ENCODE data around the gene ERI3.

Gene ERI3

GRCh38 chr1:44263568-44264450 is 91.2 kb downstream of the ERI3 start:
- no peak for DNase-seq (ENCODE audit: low spot score)
- TF ChIP-seq CTCF (IDR thresholded peaks at IDR 0.05; ENCODE audit: extremely low read depth, missing control alignments): no peak

DNA sequence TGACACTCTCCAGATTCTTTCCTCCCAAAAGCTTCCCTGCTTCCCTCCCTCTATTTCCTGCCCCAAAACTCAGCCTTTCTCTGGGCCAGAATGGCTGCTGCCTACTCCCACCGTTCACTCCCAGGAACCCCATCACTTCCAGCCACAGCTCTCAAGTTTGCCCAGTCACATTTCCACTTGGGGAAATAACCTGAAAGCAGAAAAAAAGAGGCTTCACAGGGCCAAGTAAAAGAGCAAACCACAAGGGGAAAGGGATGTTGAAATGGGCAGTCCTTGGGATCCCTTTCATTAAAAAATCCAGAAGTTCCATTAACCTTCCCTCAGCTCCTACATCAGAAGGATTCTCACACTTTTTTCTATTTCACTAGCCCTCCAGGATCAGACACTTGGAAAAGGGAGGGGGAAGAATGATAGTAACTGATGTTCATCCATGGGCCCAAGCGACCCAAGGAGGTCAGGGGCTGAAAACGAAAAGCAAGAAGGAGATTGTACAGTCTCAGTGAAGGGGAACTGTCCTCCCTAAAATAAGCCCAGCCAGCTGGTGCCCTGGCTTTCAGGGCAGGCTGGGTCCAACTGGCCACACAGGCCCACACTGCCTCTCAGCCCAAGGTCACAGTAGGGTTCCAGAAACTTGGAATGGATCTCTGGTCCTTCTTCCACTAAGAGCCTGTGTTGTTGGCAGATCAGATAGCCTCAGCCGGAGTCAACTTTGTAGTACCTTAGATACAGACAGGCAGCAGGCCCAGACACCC is 92.1 kb downstream of the ERI3 start:
- TF ChIP-seq CTCF (IDR thresholded peaks at IDR 0.05; ENCODE audit: extremely low read depth, missing control alignments): no peak
- DNase-seq (ENCODE audit: low spot score): no peak

GRCh38 chr1:44262414-44262813 is 92.6 kb downstream of the ERI3 start:
- TF ChIP-seq CTCF (IDR thresholded peaks at IDR 0.05; ENCODE audit: extremely low read depth, missing control alignments): no peak
- DNase-seq (ENCODE audit: low spot score): no peak

DNA sequence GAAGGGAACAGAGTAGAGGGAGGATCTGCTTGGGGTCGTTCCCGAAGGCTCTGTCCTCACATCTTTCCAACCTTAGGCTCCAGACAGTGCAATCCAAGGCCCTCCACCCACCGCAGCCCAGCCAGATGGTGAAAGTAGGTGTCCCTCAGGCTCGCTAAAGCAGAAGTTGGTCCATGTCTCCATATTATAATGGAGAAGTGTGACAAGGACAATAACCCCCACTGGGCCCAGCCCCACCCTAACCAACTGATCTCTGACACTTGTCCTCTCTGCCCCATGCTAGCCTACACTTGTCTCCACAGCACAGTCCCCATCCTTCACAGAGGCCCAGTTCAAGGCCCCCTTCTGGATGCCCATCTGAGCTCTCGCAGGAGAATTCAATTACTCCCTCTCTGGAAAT is 93.1 kb downstream of the ERI3 start:
- DNase-seq (ENCODE audit: low spot score): no peak
- TF ChIP-seq CTCF (IDR thresholded peaks at IDR 0.05; ENCODE audit: extremely low read depth, missing control alignments): no peak

DNA sequence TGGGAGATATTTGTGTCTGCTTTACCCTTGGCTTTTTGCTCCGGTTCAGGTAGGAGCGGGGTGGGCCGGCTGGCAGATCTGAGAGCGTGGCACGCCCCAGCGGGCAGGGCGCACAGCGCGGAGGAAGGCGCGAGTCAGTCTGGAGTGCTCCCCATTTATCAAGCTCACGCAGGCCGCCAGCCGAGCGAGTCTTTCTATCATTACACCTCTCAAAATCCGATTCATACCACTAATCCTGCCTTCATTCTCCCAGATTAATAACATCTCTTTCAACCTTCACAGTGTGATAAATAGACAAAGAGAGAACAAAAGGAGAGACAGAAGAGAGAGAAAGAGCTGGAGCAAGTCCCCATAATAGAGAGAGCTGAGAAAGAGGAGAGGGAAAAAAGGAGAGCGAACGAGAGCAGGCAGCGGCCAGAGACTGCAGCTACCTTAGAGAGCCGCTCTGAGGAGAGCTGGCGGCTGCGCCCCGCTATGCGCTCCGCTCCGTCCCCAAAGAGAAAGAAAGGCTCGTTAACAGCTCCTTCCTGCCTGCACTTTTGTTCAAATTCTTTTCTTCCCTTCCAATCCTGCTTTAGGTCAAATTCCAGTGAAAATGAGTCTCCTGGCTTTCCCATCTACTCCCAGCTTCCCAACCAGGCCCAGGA is 93.8 kb downstream of the ERI3 start:
- TF ChIP-seq CTCF (IDR thresholded peaks at IDR 0.05; ENCODE audit: extremely low read depth, missing control alignments): no peak
- no peak for DNase-seq (ENCODE audit: low spot score)

GRCh38 chr1:44260792-44261170 is 94.3 kb downstream of the ERI3 start:
- no peak for DNase-seq (ENCODE audit: low spot score)
- TF ChIP-seq CTCF (IDR thresholded peaks at IDR 0.05; ENCODE audit: extremely low read depth, missing control alignments): no peak

- DNase-seq (ENCODE audit: low spot score): no peak
- TF ChIP-seq CTCF (IDR thresholded peaks at IDR 0.05; ENCODE audit: extremely low read depth, missing control alignments): no peak
Observed at GRCh38 chr1:44259090-44259489, 96.0 kb downstream of the ERI3 start.
